Neural progenitor cell (in vitro differentiated cells): ENCODE data around the gene CCDC3. TPM values are rescaled to one million over a fixed set of nuclear protein-coding genes. Genes with fewer than 3 reads are reported as not detected.

ENCODE experiments used
- DNase-seq: peaks from one replicate; pipeline ENCODE4 v3.0.0-alpha.2; 2016; ENCODE audit warnings: low spot score
- H2AFZ ChIP-seq: fragments of 200-600 bp; sonication (generic); replicated peaks from 2 replicates; pipeline ENCODE4 v1.6.1; 2016; ENCODE audit warnings: antibody characterized with exemption
- H3F3A ChIP-seq: fragments of 200-600 bp; sonication (generic); 2 replicates; pipeline ENCODE4 v1.6.1; 2016; ENCODE audit warnings: antibody characterized with exemption, low read depth
- H3K27ac ChIP-seq: fragments of 200-600 bp; sonication (generic); 2 replicates; pipeline ENCODE4 v1.5.1; 2016; ENCODE audit warnings: mild to moderate bottlenecking
- H3K27me3 ChIP-seq: fragments of 200-600 bp; sonication (generic); 2 replicates; pipeline ENCODE4 v1.6.1; 2016; ENCODE audit warnings: mild to moderate bottlenecking, moderate library complexity
- H3K36me3 ChIP-seq: fragments of 200-600 bp; sonication (generic); 2 replicates; pipeline ENCODE4 v1.5.1; 2016
- H3K4me1 ChIP-seq: fragments of 200-600 bp; sonication (generic); 2 replicates; pipeline ENCODE4 v1.6.1; 2016; ENCODE audit warnings: mixed run types
- H3K4me2 ChIP-seq: fragments of 200-600 bp; sonication (generic); 2 replicates; pipeline ENCODE4 v1.6.1; 2016
- H3K4me3 ChIP-seq: fragments of 200-600 bp; sonication (generic); 2 replicates; pipeline ENCODE4 v1.5.1; 2016
- H3K79me2 ChIP-seq: fragments of 200-600 bp; sonication (generic); 2 replicates; pipeline ENCODE4 v1.6.1; 2016; ENCODE audit warnings: low read depth
- H3K9ac ChIP-seq: fragments of 200-600 bp; sonication (generic); 2 replicates; pipeline ENCODE4 v1.6.1; 2016
- H3K9me3 ChIP-seq: fragments of 200-600 bp; sonication (generic); 2 replicates; pipeline ENCODE4 v1.5.1; 2016; ENCODE audit warnings: low read depth
- H4K20me1 ChIP-seq: fragments of 200-600 bp; sonication (generic); 2 replicates; pipeline ENCODE4 v1.6.1; 2016; ENCODE audit warnings: low read depth
- H3K27ac Mint-ChIP-seq: 3 replicates; pipeline ENCODE4 v1.8.0; 2021; ENCODE audit warnings: mixed read lengths
- H3K27me3 Mint-ChIP-seq: 2 replicates; pipeline ENCODE4 v1.8.0; 2022; ENCODE audit warnings: low read depth, mild to moderate bottlenecking, inconsistent platforms, moderate library complexity, mixed read lengths; ENCODE audit not compliant: insufficient read depth
- H3K36me3 Mint-ChIP-seq: 3 replicates; pipeline ENCODE4 v1.8.0; 2021; ENCODE audit warnings: mixed read lengths
- H3K4me1 Mint-ChIP-seq: 3 replicates; pipeline ENCODE4 v1.8.0; 2021; ENCODE audit warnings: mixed read lengths
- H3K4me3 Mint-ChIP-seq: 3 replicates; pipeline ENCODE4 v1.8.0; 2021; ENCODE audit warnings: mild to moderate bottlenecking, moderate library complexity, mixed read lengths
- H3K9me3 Mint-ChIP-seq: 3 replicates; pipeline ENCODE4 v1.8.0; 2020; ENCODE audit warnings: mixed read lengths
- EZH2 ChIP-seq: fragments of 200-600 bp; sonication (generic); IDR thresholded peaks from 2 replicates; pipeline ENCODE4 v1.6.1; 2017; ENCODE audit warnings: antibody characterized with exemption, mild to moderate bottlenecking, moderate library complexity
- EZH2phosphoT487 ChIP-seq: fragments of 200-600 bp; sonication (generic); IDR thresholded peaks from 2 replicates; pipeline ENCODE4 v1.6.1; 2017; ENCODE audit warnings: antibody characterized with exemption
- total RNA-seq: library from RNA; depleted of rRNA; stranded (reverse); fragments of >200 nt; gene quantifications from 2 replicates; pipeline ENCODE4 v1.2.3, GENCODE V29; 2015; ENCODE audit warnings: low replicate concordance
- TF ChIP-seq, protein P1 (sequence below): fragments of 200-600 bp; sonication (generic); IDR thresholded peaks from 2 replicates; pipeline ENCODE4 v1.5.1; 2017; ENCODE audit warnings: antibody characterized with exemption, mild to moderate bottlenecking

Gene CCDC3
- total RNA-seq, 1 donor from 2014 or later: not detected

- Histone ChIP-seq H3K27me3 (no peaks in the 10 kb centered on the region), H2AFZ (no peak overlapping the region), H3K4me2 (no peak overlapping the region), H3K9me3 (no peaks in the 10 kb centered on the region), H3K4me3 (no peak overlapping the region), H4K20me1 (no peaks in the 10 kb centered on the region), H3K36me3 (no peaks in the 10 kb centered on the region), H3K9ac (no peak overlapping the region), H3F3A (no peaks in the 10 kb centered on the region), H3K4me1 (no peaks in the 10 kb centered on the region), H3K27ac (no peak overlapping the region), H3K79me2 (no peaks in the 10 kb centered on the region)
- Mint-ChIP-seq H3K4me1 (peaks cover 23% of the 10 kb centered on the region), H3K27ac (no peak overlapping the region), H3K27me3 (peaks cover 6% of the 10 kb centered on the region), H3K4me3 (no peak overlapping the region), H3K36me3 (no peaks in the 10 kb centered on the region), H3K9me3 (no peaks in the 10 kb centered on the region)
- DNase-seq: no peak
- no peak for TF ChIP-seq EZH2phosphoT487
- no peak for TF ChIP-seq EZH2
- TF ChIP-seq, protein P1, sequence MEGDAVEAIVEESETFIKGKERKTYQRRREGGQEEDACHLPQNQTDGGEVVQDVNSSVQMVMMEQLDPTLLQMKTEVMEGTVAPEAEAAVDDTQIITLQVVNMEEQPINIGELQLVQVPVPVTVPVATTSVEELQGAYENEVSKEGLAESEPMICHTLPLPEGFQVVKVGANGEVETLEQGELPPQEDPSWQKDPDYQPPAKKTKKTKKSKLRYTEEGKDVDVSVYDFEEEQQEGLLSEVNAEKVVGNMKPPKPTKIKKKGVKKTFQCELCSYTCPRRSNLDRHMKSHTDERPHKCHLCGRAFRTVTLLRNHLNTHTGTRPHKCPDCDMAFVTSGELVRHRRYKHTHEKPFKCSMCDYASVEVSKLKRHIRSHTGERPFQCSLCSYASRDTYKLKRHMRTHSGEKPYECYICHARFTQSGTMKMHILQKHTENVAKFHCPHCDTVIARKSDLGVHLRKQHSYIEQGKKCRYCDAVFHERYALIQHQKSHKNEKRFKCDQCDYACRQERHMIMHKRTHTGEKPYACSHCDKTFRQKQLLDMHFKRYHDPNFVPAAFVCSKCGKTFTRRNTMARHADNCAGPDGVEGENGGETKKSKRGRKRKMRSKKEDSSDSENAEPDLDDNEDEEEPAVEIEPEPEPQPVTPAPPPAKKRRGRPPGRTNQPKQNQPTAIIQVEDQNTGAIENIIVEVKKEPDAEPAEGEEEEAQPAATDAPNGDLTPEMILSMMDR: no peak
Observed at GRCh38 chr10:12981570-12981969, 19.9 kb downstream of the CCDC3 start.

DNA sequence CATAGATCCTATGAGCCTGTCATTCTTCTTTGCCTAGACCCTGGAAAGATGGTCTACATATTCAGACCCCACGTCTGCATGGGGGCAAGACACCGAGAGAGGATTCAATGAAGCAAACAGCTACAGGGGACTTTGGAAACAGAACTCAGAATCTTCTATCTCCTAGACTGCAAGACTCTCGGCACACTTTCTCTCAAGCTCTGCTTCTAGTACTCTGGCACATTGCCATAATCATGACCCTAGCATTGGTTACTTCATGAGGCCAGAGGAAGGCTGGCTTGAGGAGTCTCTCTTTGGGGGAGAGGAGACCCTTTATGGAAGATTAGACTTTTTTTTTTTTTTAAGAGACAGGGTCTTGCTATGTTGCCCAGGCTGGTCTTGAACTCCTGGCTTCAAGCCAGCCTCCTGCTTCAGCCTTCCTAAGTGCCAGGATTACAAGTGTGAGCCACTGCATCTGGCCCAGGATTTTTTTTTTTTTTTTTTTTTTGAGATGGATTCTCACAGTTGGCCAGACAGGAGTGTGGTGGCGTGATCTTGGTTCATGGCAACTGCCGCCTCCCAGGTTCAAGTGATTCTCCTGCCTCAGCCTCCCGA lies 20.7 kb downstream of the CCDC3 start:
- Mint-ChIP-seq H3K27me3 (peaks cover 8% of the 10 kb centered on the region), H3K27ac (no peak overlapping the region), H3K9me3 (no peaks in the 10 kb centered on the region), H3K4me3 (no peak overlapping the region), H3K4me1 (peaks cover 23% of the 10 kb centered on the region), H3K36me3 (no peaks in the 10 kb centered on the region)
- Histone ChIP-seq H3F3A (no peaks in the 10 kb centered on the region), H3K79me2 (no peaks in the 10 kb centered on the region), H3K4me3 (no peak overlapping the region), H3K4me2 (no peak overlapping the region), H4K20me1 (no peaks in the 10 kb centered on the region), H3K27me3 (no peaks in the 10 kb centered on the region), H3K4me1 (no peaks in the 10 kb centered on the region), H3K27ac (no peak overlapping the region), H2AFZ (peak overlapping the region; percentile 20), H3K9me3 (no peaks in the 10 kb centered on the region), H3K36me3 (no peaks in the 10 kb centered on the region), H3K9ac (no peak overlapping the region)
- no peak for DNase-seq
- no peak for TF ChIP-seq EZH2phosphoT487
- no peak for TF ChIP-seq EZH2
- TF ChIP-seq, protein P1: no peak

DNA sequence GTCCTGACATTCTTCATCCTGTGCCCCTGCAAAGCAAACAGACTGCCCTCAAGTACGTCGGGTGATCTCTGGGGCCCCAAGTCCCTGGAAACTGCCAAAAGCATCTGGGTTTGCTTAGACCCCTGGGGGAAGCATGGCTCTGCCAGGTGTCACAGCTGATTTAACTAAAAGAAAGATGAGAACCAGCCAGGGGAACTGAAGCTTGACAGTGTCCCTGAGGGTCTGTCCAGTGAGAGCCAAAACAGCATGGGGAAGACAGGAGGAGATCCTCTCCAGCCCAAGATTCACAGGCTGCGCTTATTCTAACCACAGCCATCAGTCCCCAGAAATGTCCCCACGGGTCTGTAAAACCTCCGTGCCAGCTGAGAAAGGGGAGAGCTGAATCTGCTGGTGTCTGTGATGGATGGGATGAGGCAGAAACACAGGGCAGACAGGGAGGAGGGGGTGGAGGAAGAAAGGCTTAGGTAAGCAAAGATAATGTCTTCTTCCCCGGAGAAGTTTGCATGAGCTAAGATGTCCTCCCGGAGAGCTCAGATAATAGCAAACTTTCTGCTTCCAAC lies 21.3 kb downstream of the CCDC3 start:
- no peak overlapping the region for H3K4me3 Mint-ChIP-seq
- H3K27ac Mint-ChIP-seq: peak overlapping the region; percentile 90
- Histone ChIP-seq H3K79me2 (no peaks in the 10 kb centered on the region), H4K20me1 (no peaks in the 10 kb centered on the region), H3K36me3 (no peaks in the 10 kb centered on the region), H3K9me3 (no peaks in the 10 kb centered on the region), H2AFZ (peak overlapping the region; percentile 20), H3F3A (no peaks in the 10 kb centered on the region), H3K27me3 (no peaks in the 10 kb centered on the region), H3K4me2 (no peak overlapping the region), H3K9ac (no peak overlapping the region), H3K4me3 (no peak overlapping the region), H3K27ac (no peak overlapping the region), H3K4me1 (no peaks in the 10 kb centered on the region)
- no peaks in the 10 kb centered on the region for H3K9me3 Mint-ChIP-seq
- H3K4me1 Mint-ChIP-seq: peaks cover 23% of the 10 kb centered on the region
- no peak for DNase-seq
- no peak for TF ChIP-seq EZH2
- TF ChIP-seq, protein P1: no peak
- no peak for TF ChIP-seq EZH2phosphoT487
- H3K27me3 Mint-ChIP-seq: peaks cover 8% of the 10 kb centered on the region
- no peaks in the 10 kb centered on the region for H3K36me3 Mint-ChIP-seq
